GM18867 (cell line): Measurements from ENCODE around the gene PCDHGB7.
"Not testable (repeated sequence)": the region's sequence is repeated elsewhere in the genome, so short reads cannot be mapped to it uniquely, and the experiment has no call there.

ENCODE experiments used
- ATAC-seq: cut with Tn5 transposase; IDR thresholded peaks from one replicate; pipeline ENCODE4 v1.9.1; 2021; ENCODE audit warnings: mild to moderate bottlenecking, moderate library complexity; ENCODE audit not compliant: unreplicated experiment

Gene PCDHGB7

GRCh38 chr5:141394401-141395187 lies 22.9 kb upstream of the PCDHGB7 start:
- ATAC-seq = not testable (repeated sequence)

DNA sequence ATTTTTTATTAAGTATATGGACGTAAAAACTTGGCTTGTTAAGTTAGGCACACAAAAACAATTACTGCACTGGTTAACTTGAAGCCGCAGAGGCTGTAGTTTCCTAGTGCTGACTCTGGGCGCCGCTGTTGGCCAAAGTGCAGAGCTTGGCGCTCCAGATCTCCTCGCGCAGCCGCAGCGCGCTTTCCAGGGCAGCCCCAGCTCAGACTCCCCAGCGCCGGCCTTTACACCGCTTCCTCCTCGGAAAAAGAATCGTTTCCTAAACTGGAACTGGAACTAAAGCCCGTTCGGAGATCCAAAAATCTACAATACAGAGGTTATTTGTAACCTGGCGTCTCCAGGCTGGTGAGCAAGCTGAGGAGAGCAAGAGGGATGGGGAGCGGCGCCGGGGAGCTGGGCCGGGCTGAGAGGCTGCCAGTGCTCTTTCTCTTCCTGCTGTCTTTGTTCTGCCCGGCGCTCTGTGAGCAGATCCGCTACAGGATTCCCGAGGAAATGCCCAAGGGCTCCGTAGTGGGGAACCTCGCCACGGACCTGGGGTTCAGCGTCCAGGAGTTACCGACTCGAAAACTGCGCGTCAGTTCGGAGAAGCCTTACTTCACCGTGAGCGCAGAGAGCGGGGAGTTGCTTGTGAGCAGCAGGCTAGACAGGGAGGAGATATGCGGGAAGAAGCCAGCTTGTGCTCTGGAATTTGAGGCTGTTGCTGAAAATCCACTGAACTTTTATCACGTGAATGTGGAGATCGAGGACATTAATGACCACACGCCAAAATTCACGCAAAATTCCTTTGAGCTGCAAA lies 19.5 kb upstream of the PCDHGB7 start, which contains the start of gene PCDHGB5:
Gene PCDHGB5, plus strand, starts transcription at position 192 of the 796 bp plus-strand sequence. Its CDS starts 181 bp downstream, at position 373.
- not testable (repeated sequence) for ATAC-seq

GRCh38 chr5:141398608-141399007 lies 18.9 kb upstream of the PCDHGB7 start:
- no peak for ATAC-seq

- no peak for ATAC-seq
Measured at GRCh38 chr5:141399555-141400258, 17.8 kb upstream of the PCDHGB7 start.

DNA sequence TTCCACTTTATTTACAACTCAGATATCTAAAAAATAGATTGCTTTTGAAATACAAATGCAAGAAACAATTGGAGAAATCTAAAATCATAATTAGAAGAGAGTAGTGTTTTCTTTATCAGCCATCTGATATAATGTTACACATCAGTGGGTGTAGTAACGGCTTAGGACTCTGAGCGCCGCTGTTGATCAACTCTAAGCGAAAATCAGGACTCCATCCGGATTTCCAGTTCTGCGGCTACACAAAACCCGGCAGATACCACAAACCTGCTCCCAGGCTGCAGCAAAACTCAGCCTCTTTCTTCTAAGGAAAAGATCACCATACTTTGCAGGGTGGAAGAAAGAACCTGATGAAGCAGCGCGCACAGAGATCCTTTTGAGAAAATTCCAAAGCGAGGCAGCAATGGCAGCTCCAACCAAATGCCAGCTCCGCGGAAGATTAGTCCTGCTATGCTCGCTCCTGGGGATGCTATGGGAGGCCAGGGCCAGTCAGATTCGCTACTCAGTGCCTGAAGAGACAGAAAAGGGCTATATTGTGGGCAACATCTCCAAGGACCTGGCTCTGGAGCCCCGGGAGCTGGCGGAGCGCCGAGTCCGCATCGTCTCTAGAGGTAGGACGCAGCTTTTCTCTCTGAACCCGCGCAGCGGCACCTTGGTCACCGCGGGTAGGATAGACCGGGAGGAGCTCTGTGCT lies 14.8 kb upstream of the PCDHGB7 start, which contains the start of gene PCDHGA9:
Gene PCDHGA9, plus strand, starts transcription at position 226 of the 691 bp plus-strand sequence. Its CDS starts 175 bp downstream, at position 401.
- no peak for ATAC-seq

GRCh38 chr5:141403387-141403786 lies 14.1 kb upstream of the PCDHGB7 start:
- no peak for ATAC-seq

DNA sequence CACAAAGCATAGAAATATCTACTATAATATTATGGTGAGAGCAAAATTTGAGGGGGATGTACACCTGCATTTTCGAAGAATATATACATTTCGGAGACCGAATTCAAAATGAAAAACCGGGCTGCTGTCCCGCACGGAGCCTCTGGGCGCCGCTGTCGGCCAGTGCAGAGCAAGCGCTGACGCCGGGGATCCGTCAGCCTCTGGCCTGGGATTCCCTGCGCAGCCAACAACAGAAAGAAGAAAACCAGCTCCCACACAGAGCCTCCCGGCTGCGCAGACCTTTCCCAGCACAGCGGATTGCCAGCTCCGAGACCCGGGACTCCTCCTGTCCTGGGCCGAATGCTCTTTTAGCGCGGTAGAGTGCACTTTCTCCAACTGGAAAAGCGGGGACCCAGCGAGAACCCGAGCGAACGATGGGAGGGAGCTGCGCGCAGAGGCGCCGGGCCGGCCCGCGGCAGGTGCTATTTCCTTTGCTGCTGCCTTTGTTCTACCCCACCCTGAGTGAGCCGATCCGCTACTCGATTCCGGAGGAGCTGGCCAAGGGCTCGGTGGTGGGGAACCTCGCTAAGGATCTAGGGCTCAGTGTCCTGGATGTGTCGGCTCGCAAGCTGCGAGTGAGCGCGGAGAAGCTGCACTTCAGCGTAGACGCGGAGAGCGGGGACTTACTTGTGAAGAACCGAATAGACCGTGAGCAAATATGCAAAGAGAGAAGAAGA lies 9.5 kb upstream of the PCDHGB7 start, which contains the start of gene PCDHGB6:
Gene PCDHGB6, plus strand, starts transcription at position 232 of the 716 bp plus-strand sequence. Its CDS starts 182 bp downstream, at position 414.
- ATAC-seq = not testable (repeated sequence)

GRCh38 chr5:141409598-141410306 lies 7.7 kb upstream of the PCDHGB7 start:
- no peak for ATAC-seq

DNA sequence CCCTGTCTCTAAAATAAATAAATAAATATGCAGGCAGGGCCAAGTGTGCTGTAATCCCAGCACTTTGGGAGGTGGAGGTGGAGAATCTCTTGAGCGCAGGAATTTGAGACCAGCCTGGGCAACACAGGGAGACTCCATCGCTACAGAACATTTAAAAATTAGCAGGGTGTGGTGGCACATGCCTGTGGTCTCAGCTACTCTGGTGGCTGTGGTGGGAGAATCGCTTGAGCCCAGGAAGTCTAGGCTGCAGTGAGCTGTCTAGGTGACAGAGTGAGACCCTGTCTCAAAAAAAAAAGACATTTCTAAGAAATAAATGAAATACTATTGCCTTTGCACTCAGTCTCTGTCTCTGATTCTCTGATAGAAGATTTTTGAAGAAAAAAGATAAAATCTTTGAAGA lies 5.9 kb upstream of the PCDHGB7 start:
- ATAC-seq = no peak

- ATAC-seq = peak; percentile 84
Measured at GRCh38 chr5:141412854-141413539, 4.5 kb upstream of the PCDHGB7 start, which contains the start of gene PCDHGA10. Gene PCDHGA10 (plus strand): TSS chr5:141412987. CDS start chr5:141413176, 189 bp downstream.

- no peak for ATAC-seq
Measured at GRCh38 chr5:141413540-141414069, 3.9 kb upstream of the PCDHGB7 start.

- not testable (repeated sequence) for ATAC-seq
Measured at GRCh38 chr5:141414548-141415274, 2.8 kb upstream of the PCDHGB7 start.

- not testable (repeated sequence) for ATAC-seq
Measured at GRCh38 chr5:141415275-141415618, 2.2 kb upstream of the PCDHGB7 start.

GRCh38 chr5:141419074-141419880 lies 1.8 kb downstream of the PCDHGB7 start:
- no peak for ATAC-seq

DNA sequence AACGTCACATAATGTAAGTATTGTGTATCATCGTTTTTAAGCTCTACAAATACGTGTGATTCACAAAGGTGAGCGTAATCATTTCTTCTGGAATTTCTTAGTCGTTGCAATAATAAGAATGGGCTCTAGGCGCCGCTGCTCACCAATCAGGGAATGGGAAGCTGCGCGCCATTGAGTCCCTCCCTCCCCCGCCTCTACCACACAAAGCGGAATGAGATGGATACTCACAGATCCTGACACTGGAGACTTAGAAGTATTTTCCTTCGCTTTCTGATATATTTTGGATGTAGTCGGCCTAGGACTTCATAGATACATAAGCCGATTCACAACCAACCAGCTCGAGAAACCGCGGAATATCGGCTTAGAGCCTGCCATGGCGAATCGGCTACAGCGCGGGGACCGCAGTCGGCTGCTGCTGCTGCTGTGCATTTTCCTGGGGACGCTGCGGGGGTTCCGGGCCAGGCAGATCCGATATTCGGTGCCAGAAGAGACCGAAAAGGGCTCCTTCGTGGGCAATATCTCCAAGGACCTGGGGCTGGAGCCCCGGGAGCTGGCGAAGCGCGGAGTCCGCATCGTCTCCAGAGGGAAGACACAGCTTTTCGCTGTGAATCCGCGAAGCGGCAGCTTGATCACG lies 3.5 kb downstream of the PCDHGB7 start, which contains the start of gene PCDHGA11:
Gene PCDHGA11, plus strand, starts transcription at position 197 of the 634 bp plus-strand sequence. Its CDS starts 177 bp downstream, at position 374.
- no peak for ATAC-seq

DNA sequence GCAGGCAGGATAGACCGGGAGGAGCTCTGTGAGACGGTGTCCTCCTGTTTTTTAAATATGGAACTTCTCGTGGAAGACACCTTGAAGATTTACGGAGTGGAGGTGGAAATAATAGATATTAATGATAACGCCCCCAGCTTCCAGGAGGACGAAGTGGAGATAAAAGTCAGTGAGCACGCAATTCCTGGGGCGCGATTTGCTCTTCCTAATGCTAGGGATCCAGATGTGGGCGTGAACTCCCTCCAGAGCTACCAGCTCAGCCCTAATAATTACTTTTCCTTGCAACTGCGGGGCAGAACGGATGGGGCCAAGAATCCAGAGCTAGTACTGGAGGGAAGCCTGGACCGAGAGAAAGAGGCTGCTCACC lies 4.0 kb downstream of the PCDHGB7 start:
- ATAC-seq = no peak
